GM12875 (cell line): Measurements from ENCODE around the gene SPINK4.

Source experiments
- H3K4me3 ChIP-seq: one replicate; pipeline ENCODE4 v1.5.1; 2011; ENCODE audit warnings: low read depth, low read length, control low read depth
- CTCF ChIP-seq: IDR thresholded peaks from 2 replicates; pipeline ENCODE4 v1.5.1; 2011; ENCODE audit warnings: low read depth, mild to moderate bottlenecking, control low read depth, inconsistent platforms, low read length, moderate library complexity, borderline replicate concordance; ENCODE audit not compliant: insufficient read depth

The SPINK4 gene

GRCh38 chr9:33229359-33230114 is 10.4 kb upstream of the SPINK4 start:
- TF ChIP-seq CTCF: no peak
- H3K4me3 ChIP-seq: no peak overlapping the region

GRCh38 chr9:33230756-33231622 is 9.0 kb upstream of the SPINK4 start:
- no peak overlapping the region for H3K4me3 ChIP-seq
- no peak for TF ChIP-seq CTCF

GRCh38 chr9:33231623-33231942 is 8.4 kb upstream of the SPINK4 start:
- no peak for TF ChIP-seq CTCF

GRCh38 chr9:33232815-33233214 is 7.2 kb upstream of the SPINK4 start:
- TF ChIP-seq CTCF: no peak
- no peak overlapping the region for H3K4me3 ChIP-seq

More at GRCh38 chr9:33231623-33231942, 8.4 kb upstream of the SPINK4 start:
- H3K4me3 ChIP-seq: no peak overlapping the region

- no peak for TF ChIP-seq CTCF
- H3K4me3 ChIP-seq: no peak overlapping the region
These were observed 6.2 kb upstream of the SPINK4 start for GRCh38 chr9:33233626-33234342.

GRCh38 chr9:33234511-33235467 is 5.2 kb upstream of the SPINK4 start:
- no peak for TF ChIP-seq CTCF
- H3K4me3 ChIP-seq: no peak overlapping the region
